ENCODE data around the gene WBP2. TPM values are rescaled to one million over a fixed set of nuclear protein-coding genes. Genes with fewer than 3 reads are reported as not detected.
A peak's percentile ranks its signal among the peaks of the same experiment; 100 is the strongest.

Gene WBP2
- total RNA-seq, 2 donors from 2014 or later = 44.2 to 49.5 TPM

GRCh38 chr17:75842963-75843576 lies 12.1 kb downstream of the WBP2 start:
- 62 to 73% methylated on average over 2 to 20 of the region's 22 CpGs for WGBS, 2 donors

GRCh38 chr17:75842411-75842810 lies 12.7 kb downstream of the WBP2 start:
- ATAC-seq = no peak

More at GRCh38 chr17:75842963-75843576, 12.1 kb downstream of the WBP2 start:
- H3K27me3 ChIP-seq = no peaks in the 10 kb centered on the region
- H3K27ac ChIP-seq = peak overlapping the region in 3 of 4 donors; percentile 86 to 96 (median 91)
- DNase-seq (peak in 1 of 4 donors; percentile 6), ATAC-seq (no peak)
- no peaks in the 10 kb centered on the region for H3K9me3 ChIP-seq
- TF ChIP-seq POLR2A (IDR thresholded peaks at IDR 0.05) (no peak), CTCF (IDR thresholded peaks at IDR 0.05) (no peak)
- peaks cover 45% of the 10 kb centered on the region for H3K4me1 ChIP-seq
- H3K36me3 ChIP-seq (replicated peaks in 1 of 2; ENCODE audit: insufficient read depth in 1 of 2, low read depth in 2 of 2) = no peaks in the 10 kb centered on the region
- no peak overlapping the region for H3K4me3 ChIP-seq
- intact Hi-C loops (cut with DNase I) = no loop called here

GRCh38 chr17:75840799-75841164 lies 14.4 kb downstream of the WBP2 start:
- Histone ChIP-seq H3K9me3 (no peaks in the 10 kb centered on the region), H3K36me3 (replicated peaks in 1 of 2; ENCODE audit: insufficient read depth in 1 of 2, low read depth in 2 of 2) (no peaks in the 10 kb centered on the region), H3K27ac (no peak overlapping the region), H3K27me3 (no peaks in the 10 kb centered on the region), H3K4me3 (no peak overlapping the region), H3K4me1 (peaks cover 22% of the 10 kb centered on the region)
- DNase-seq (no peak), ATAC-seq (no peak)
- WGBS, 2 donors = 79 to 81% methylated on average over 7 of the region's 7 CpGs
- intact Hi-C loops (cut with DNase I) = no loop called here
- no peak for TF ChIP-seq POLR2A (IDR thresholded peaks at IDR 0.05)
- no peak for TF ChIP-seq CTCF (IDR thresholded peaks at IDR 0.05)

More at GRCh38 chr17:75842411-75842810, 12.7 kb downstream of the WBP2 start:
- TF ChIP-seq POLR2A (IDR thresholded peaks at IDR 0.05) = no peak
- TF ChIP-seq CTCF (IDR thresholded peaks at IDR 0.05) = no peak
- no peak for DNase-seq
- H3K9me3 ChIP-seq = no peaks in the 10 kb centered on the region
- H3K27ac ChIP-seq = no peak overlapping the region
- no peak overlapping the region for H3K4me3 ChIP-seq
- intact Hi-C loops (cut with DNase I) = no loop called here
- H3K36me3 ChIP-seq (replicated peaks in 1 of 2; ENCODE audit: insufficient read depth in 1 of 2, low read depth in 2 of 2) = no peaks in the 10 kb centered on the region
- H3K4me1 ChIP-seq = peaks cover 39% of the 10 kb centered on the region
- 91 to 92% methylated on average over 6 to 17 of the region's 18 CpGs for WGBS, 2 donors
- no peaks in the 10 kb centered on the region for H3K27me3 ChIP-seq

- WGBS, 2 donors = 91 to 95% methylated on average over 17 to 36 of the region's 36 CpGs
- Histone ChIP-seq H3K27me3 (no peaks in the 10 kb centered on the region), H3K36me3 (replicated peaks in 1 of 2; ENCODE audit: insufficient read depth in 1 of 2, low read depth in 2 of 2) (no peaks in the 10 kb centered on the region), H3K4me1 (peaks cover 16% of the 10 kb centered on the region), H3K4me3 (no peak overlapping the region), H3K9me3 (no peaks in the 10 kb centered on the region), H3K27ac (no peak overlapping the region)
- ATAC-seq = no peak
- DNase-seq = peak in 1 of 4 donors; percentile 11
- intact Hi-C loops (cut with DNase I) = no loop called here
- TF ChIP-seq CTCF (IDR thresholded peaks at IDR 0.05) (no peak), POLR2A (IDR thresholded peaks at IDR 0.05) (no peak)
Observed at GRCh38 chr17:75839942-75840798, 15.0 kb downstream of the WBP2 start.

Data from body of pancreas (tissue), 4 donors.